ENCODE results near the gene FAM20A. TPM values are rescaled to one million over a fixed set of nuclear protein-coding genes. Genes with fewer than 3 reads are reported as not detected.

FAM20A gene
- total and polyA plus RNA-seq, 2 donors (not counting 1 experiment from before 2014, with no cell fraction given) = not detected

- Histone ChIP-seq H4K20me1 (ENCODE audit: control insufficient read depth, insufficient read depth, low read length, poor library complexity, severe bottlenecking) (no peaks in the 10 kb centered on the region), H3K79me2 (ENCODE audit: control insufficient read depth, insufficient read depth, low read length) (no peaks in the 10 kb centered on the region), H3K27me3 (replicated peaks in 1 of 4; ENCODE audit: control extremely low read depth in 1 of 4, control insufficient read depth in 3 of 4, insufficient read depth in 4 of 4, low read length in 3 of 4) (no peaks in the 10 kb centered on the region), H2AFZ (ENCODE audit: insufficient read depth, low read depth, low read length, poor library complexity, severe bottlenecking) (peak overlapping the region; percentile 73), H3K4me1 (ENCODE audit: control insufficient read depth in 2 of 2, insufficient read depth in 2 of 2, low read length in 2 of 2) (peaks cover 22 to 25% of the 10 kb centered on the region in 2 donors), H3K36me3 (replicated peaks in 1 of 2; ENCODE audit: control extremely low read depth in 1 of 2, control insufficient read depth in 1 of 2, extremely low read depth in 1 of 2, insufficient read depth in 2 of 2, low read length in 1 of 2) (no peaks in the 10 kb centered on the region), H3K4me3 (ENCODE audit: control extremely low read depth in 1 of 5, extremely low read depth in 1 of 5, insufficient read depth in 1 of 5, low read depth in 2 of 5, low read length in 4 of 5) (peak overlapping the region in 4 of 5 experiments; percentile 18 to 52 (median 36)), H3K4me2 (replicated peaks; ENCODE audit: low read depth, low read length, poor library complexity, severe bottlenecking) (peak overlapping the region; percentile 69), H3K9ac (ENCODE audit: low read length) (peak overlapping the region; percentile 46), H3K27ac (ENCODE audit: low read length in 2 of 2) (peak overlapping the region; percentile 71 to 81), H3K9me3 (ENCODE audit: control extremely low read depth in 1 of 3, control insufficient read depth in 2 of 3, insufficient read depth in 1 of 3, low read length in 2 of 3) (peaks cover 0 to 4% (median 0%) of the 10 kb centered on the region in 3 donors)
- Mint-ChIP-seq H3K4me3 (peak overlapping the region; percentile 57), H3K4me1 (peaks cover 26% of the 10 kb centered on the region), H3K27me3 (no peaks in the 10 kb centered on the region), H3K27ac (peak overlapping the region; percentile 94), H3K9me3 (ENCODE audit: insufficient read depth) (no peaks in the 10 kb centered on the region)
- ChIA-PET POLR2A (interaction anchor here (0.6 to 2.5 kb wide), 6 partner anchors 10 to 209 kb away, joined by 3 to 17 read pairs (median 6); partner anchors contain the start of gene PRKAR1A), CTCF (interaction anchor here (0.5 to 3.3 kb wide), 13 partner anchors 10 to 719 kb away, joined by 3 to 26 read pairs (median 4); partner anchors contain the start of genes PRKAR1A and WIPI1)
- ATAC-seq (ENCODE audit: low read depth) (peak; percentile 91), DNase-seq (peak; percentile 87)
- TF ChIP-seq CTCF (IDR thresholded peaks at IDR 0.05) (no peak), EZH2 (IDR thresholded peaks at IDR 0.05; ENCODE audit: borderline replicate concordance, insufficient read depth, low read depth, low read length, poor library complexity, severe bottlenecking) (no peak)
- 0% methylated on average over 3 of the region's 3 CpGs for WGBS (ENCODE audit: insufficient coverage)
- intact Hi-C loops (cut with micrococcal nuclease) = loop anchor here (1.0 kb wide), 1 partner anchor 13 kb away; no protein-coding TSS in a partner anchor
Observed at GRCh38 chr17:68497885-68498319, 103.3 kb downstream of the FAM20A start.

GRCh38 chr17:68495081-68495480 lies 106.1 kb downstream of the FAM20A start:
- 100% methylated on average over 3 of the region's 4 CpGs for WGBS (ENCODE audit: insufficient coverage)

More at GRCh38 chr17:68495081-68495480, 106.1 kb downstream of the FAM20A start:
- intact Hi-C loops (cut with micrococcal nuclease) = no loop called here
- Mint-ChIP-seq H3K4me1 (peaks cover 37% of the 10 kb centered on the region), H3K27ac (peak overlapping the region; percentile 10), H3K9me3 (ENCODE audit: insufficient read depth) (no peaks in the 10 kb centered on the region), H3K27me3 (no peaks in the 10 kb centered on the region), H3K4me3 (no peak overlapping the region)
- Histone ChIP-seq H3K9ac (ENCODE audit: low read length) (no peak overlapping the region), H3K27ac (ENCODE audit: low read length in 2 of 2) (no peak overlapping the region), H3K36me3 (replicated peaks in 1 of 2; ENCODE audit: control extremely low read depth in 1 of 2, control insufficient read depth in 1 of 2, extremely low read depth in 1 of 2, insufficient read depth in 2 of 2, low read length in 1 of 2) (no peaks in the 10 kb centered on the region), H3K4me2 (replicated peaks; ENCODE audit: low read depth, low read length, poor library complexity, severe bottlenecking) (no peak overlapping the region), H3K79me2 (ENCODE audit: control insufficient read depth, insufficient read depth, low read length) (no peaks in the 10 kb centered on the region), H4K20me1 (ENCODE audit: control insufficient read depth, insufficient read depth, low read length, poor library complexity, severe bottlenecking) (no peaks in the 10 kb centered on the region), H2AFZ (ENCODE audit: insufficient read depth, low read depth, low read length, poor library complexity, severe bottlenecking) (no peak overlapping the region), H3K4me3 (ENCODE audit: control extremely low read depth in 1 of 5, extremely low read depth in 1 of 5, insufficient read depth in 1 of 5, low read depth in 2 of 5, low read length in 4 of 5) (no peak overlapping the region), H3K27me3 (replicated peaks in 1 of 4; ENCODE audit: control extremely low read depth in 1 of 4, control insufficient read depth in 3 of 4, insufficient read depth in 4 of 4, low read length in 3 of 4) (no peaks in the 10 kb centered on the region), H3K9me3 (ENCODE audit: control extremely low read depth in 1 of 3, control insufficient read depth in 2 of 3, insufficient read depth in 1 of 3, low read length in 2 of 3) (peaks cover 0 to 8% (median 0%) of the 10 kb centered on the region in 3 donors), H3K4me1 (ENCODE audit: control insufficient read depth in 2 of 2, insufficient read depth in 2 of 2, low read length in 2 of 2) (peaks cover 36 to 44% of the 10 kb centered on the region in 2 donors)
- DNase-seq (no peak), ATAC-seq (ENCODE audit: low read depth) (no peak)
- no peak for TF ChIP-seq EZH2 (IDR thresholded peaks at IDR 0.05; ENCODE audit: borderline replicate concordance, insufficient read depth, low read depth, low read length, poor library complexity, severe bottlenecking)
- no peak for TF ChIP-seq CTCF (IDR thresholded peaks at IDR 0.05)
- ChIA-PET CTCF (interaction anchor here (0.6 to 1.0 kb wide), 2 partner anchors 7 to 1119 kb away, joined by 3 to 4 read pairs; no protein-coding TSS in a partner anchor), POLR2A (no interaction called here)

All from B cell (primary cell).